Dedifferentiated amniotic fluid mesenchymal stem cell (primary cell): ENCODE results near the gene KANK2.
A peak's percentile ranks its signal among the peaks of the same experiment; 100 is the strongest.
"Not testable (repeated sequence)": the region's sequence is repeated elsewhere in the genome, so short reads cannot be mapped to it uniquely, and the experiment has no call there.

Experiments
- DNase-seq: peaks from one replicate; pipeline ENCODE4 v3.0.0-alpha.2; 2016; ENCODE audit errors: extremely low spot score

The KANK2 gene

DNA sequence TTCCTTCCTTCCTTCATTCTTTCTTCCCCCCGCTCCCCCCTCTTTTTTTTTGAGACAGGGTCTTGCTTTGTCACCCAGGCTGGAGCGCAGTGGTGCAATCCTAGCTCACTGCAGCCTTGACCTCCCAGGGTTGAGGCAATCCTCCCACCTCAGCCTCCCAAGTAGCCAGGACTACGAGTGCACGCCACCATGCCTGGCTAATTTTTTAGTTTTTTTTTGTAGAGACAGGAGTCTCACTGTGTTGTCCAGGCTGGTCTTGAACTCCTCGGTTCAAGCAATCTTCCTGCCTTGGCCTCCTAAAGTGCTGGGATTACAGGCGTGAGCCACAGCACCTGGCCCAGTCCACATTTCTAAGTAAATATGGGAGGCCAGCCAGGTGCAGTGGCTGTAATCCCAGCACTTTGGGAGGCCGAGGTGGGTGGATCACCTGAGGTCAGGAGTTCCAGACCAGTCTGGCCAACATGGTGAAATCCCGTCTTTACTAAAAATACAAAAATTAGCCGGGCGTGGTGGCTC lies 57.3 kb downstream of the KANK2 start:
- not testable (repeated sequence) for DNase-seq

- peak; percentile 71 for DNase-seq
These were observed 58.6 kb downstream of the KANK2 start for GRCh38 chr19:11138601-11139300.

DNA sequence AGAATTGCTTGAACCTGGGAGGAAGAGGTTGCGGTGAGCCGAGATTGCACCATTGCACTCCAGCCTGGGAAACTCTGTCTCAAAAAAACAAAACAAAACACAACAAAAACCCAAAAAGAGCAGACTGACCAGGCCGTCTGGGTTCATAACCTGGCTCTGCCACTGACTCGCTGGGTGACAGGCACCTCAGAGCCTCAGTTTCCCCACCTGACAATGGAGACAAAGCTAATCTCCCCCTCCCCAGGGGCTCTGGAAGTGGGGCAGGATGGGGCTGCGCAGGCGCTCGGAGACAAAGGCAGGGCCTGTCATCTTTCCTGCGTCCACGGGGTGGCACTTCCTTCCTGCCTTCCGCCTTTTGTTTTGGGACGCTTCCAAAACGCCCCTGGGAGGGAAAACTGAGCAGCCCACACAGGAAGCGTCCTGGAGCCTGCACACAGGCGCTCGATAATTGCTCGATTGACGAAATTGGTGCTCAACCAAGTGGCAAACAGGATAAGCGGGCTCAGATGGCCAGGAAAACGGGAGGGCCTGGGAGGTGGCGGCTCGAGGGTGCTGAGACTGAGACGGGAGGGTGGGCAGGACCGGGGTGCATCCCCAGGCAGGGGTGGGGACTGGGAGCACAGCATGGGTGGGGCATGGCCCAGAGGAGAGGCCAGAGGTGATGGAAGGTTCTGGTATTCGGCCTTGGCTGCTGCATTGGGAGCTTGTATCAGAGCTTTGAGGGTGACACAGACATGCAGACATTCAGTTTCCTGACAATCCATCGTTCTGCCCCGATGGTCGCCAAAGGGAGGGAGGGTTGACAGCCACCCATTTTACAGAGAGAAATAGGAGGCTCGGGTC lies 59.6 kb downstream of the KANK2 start:
- peak; percentile 89 for DNase-seq

- DNase-seq, result no peak
These were observed 60.8 kb downstream of the KANK2 start for GRCh38 chr19:11136400-11137101.

- no peak for DNase-seq
These were observed 65.9 kb downstream of the KANK2 start for GRCh38 chr19:11131471-11131870.

GRCh38 chr19:11130824-11131455 lies 66.4 kb downstream of the KANK2 start:
- peak; percentile 54 for DNase-seq

- DNase-seq, result no peak
These were observed 69.4 kb downstream of the KANK2 start for GRCh38 chr19:11127905-11128304.

- DNase-seq, result peak; percentile 70
These were observed 71.2 kb downstream of the KANK2 start for GRCh38 chr19:11125994-11126685.

DNA sequence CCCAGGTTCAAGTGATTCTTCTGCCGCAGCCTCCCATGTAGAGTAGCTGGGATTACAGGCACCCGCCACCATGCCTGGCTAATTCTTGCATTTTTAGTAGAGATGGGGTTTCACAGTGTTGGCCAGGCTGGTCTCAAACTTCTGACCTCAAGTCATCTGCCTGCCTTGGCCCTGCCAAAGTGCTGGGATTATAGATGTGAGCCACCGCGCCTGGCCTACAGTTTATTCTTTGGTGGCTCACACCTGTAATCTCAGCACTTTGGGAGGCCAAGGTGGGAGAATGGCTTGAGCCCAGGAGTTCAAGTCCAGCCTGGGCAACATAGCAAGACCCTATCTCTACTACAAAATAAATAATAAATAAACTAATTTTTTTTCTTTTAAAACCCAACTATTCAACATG lies 73.2 kb downstream of the KANK2 start:
- not testable (repeated sequence) for DNase-seq

- no peak for DNase-seq
These were observed 74.2 kb downstream of the KANK2 start for GRCh38 chr19:11123114-11123513.

GRCh38 chr19:11121963-11122362 lies 75.4 kb downstream of the KANK2 start:
- not testable (repeated sequence) for DNase-seq

DNA sequence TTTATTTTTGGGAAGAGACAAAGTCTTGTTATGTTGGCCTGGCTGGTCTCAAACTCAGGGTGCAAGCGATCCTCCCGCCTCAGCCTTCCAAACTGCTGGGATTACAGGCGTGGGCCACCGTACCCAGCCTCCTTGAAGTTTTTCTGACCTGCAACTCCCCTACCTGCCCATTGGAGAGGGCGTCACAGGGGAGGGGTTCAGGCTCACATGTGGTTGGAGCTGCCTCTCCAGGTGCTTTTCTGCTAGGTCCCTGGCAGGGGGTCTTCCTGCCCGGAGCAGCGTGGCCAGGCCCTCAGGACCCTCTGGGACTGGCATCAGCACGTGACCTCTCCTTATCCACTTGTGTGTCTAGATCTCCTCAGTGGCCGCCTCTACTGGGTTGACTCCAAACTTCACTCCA lies 80.8 kb downstream of the KANK2 start:
- no peak for DNase-seq

DNA sequence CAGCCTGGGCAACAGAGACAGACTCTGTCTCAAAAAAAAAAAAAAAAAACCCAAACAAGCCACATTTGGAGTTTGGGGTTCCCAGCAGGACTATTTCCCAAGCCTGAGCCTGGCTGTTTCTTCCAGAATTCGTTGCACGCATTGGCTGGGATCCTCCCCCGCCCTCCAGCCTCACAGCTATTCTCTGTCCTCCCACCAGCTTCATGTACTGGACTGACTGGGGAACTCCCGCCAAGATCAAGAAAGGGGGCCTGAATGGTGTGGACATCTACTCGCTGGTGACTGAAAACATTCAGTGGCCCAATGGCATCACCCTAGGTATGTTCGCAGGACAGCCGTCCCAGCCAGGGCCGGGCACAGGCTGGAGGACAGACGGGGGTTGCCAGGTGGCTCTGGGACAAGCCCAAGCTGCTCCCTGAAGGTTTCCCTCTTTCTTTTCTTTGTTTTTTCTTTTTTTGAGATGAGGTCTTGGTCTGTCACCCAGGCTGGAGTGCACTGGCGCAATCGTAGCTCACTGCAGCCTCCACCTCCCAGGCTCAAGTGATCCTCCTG lies 81.4 kb downstream of the KANK2 start:
- DNase-seq, result no peak

- no peak for DNase-seq
These were observed 82.3 kb downstream of the KANK2 start for GRCh38 chr19:11115042-11115441.
